Neuronal stem cell (in vitro differentiated cells): Measurements from ENCODE around the gene PPM1M.

ENCODE experiments used
- DNase-seq: peaks from one replicate; pipeline ENCODE4 v3.0.0-alpha.2; 2013; ENCODE audit warnings: low spot score
- H2AFZ ChIP-seq: one replicate; pipeline ENCODE4 v1.6.1; 2013; ENCODE audit warnings: mild to moderate bottlenecking, low read length, inconsistent platforms
- H2AK5ac ChIP-seq: 2 replicates; pipeline ENCODE4 v1.6.1; 2013; ENCODE audit warnings: low read depth, mild to moderate bottlenecking, inconsistent platforms, low read length, moderate library complexity, mixed read lengths
- H2BK120ac ChIP-seq: 2 replicates; pipeline ENCODE4 v1.6.1; 2013; ENCODE audit warnings: low read depth, mild to moderate bottlenecking, inconsistent platforms, low read length, moderate library complexity, mixed read lengths
- H2BK12ac ChIP-seq: one replicate; pipeline ENCODE4 v1.6.1; 2013; ENCODE audit warnings: low read length, inconsistent platforms
- H2BK15ac ChIP-seq: 2 replicates; pipeline ENCODE4 v1.6.1; 2013; ENCODE audit warnings: mild to moderate bottlenecking, low read length, inconsistent platforms, mixed read lengths
- H2BK5ac ChIP-seq: one replicate; pipeline ENCODE4 v1.6.1; 2013; ENCODE audit warnings: inconsistent platforms, mild to moderate bottlenecking, low read length, moderate library complexity
- H3K14ac ChIP-seq: one replicate; pipeline ENCODE4 v1.6.1; 2013; ENCODE audit warnings: low read length, inconsistent platforms
- H3K18ac ChIP-seq: 2 replicates; pipeline ENCODE4 v1.6.1; 2013; ENCODE audit warnings: low read length, inconsistent platforms
- H3K23ac ChIP-seq: 2 replicates; pipeline ENCODE4 v1.6.1; 2013; ENCODE audit warnings: low read depth, mild to moderate bottlenecking, mixed read lengths, low read length, inconsistent platforms; ENCODE audit not compliant: poor library complexity
- H3K27ac ChIP-seq: replicated peaks from 3 replicates; pipeline ENCODE4 v1.5.1; 2013; ENCODE audit warnings: low read length, inconsistent platforms
- H3K27me3 ChIP-seq, 3 experiments: 2 replicates each; pipeline ENCODE4 v1.6.1; 2013; ENCODE audit warnings: low read length in 3 of 3, mild to moderate bottlenecking in 2 of 3, inconsistent platforms in 1 of 3, low read depth in 1 of 3, mixed read lengths in 1 of 3, moderate library complexity in 1 of 3; ENCODE audit not compliant: control insufficient read depth in 3 of 3, insufficient read depth in 3 of 3
- H3K36me3 ChIP-seq, 2 donors: replicated peaks in 1 of 2; 2 replicates each; pipeline ENCODE4 v1.6.1; 2013; ENCODE audit warnings: low read length in 2 of 2; ENCODE audit not compliant: control insufficient read depth in 2 of 2, insufficient read depth in 2 of 2
- H3K4ac ChIP-seq: 2 replicates; pipeline ENCODE4 v1.6.1; 2013; ENCODE audit warnings: inconsistent platforms, mild to moderate bottlenecking, low read length, moderate library complexity
- H3K4me1 ChIP-seq, 2 donors: 1 replicate in 1 of 2; 2 replicates in 1 of 2; pipeline ENCODE4 v1.6.1; 2013; ENCODE audit warnings: low read length in 2 of 2, low read depth in 1 of 2; ENCODE audit not compliant: control insufficient read depth in 2 of 2, insufficient read depth in 1 of 2
- H3K4me2 ChIP-seq: one replicate; pipeline ENCODE4 v1.6.1; 2013; ENCODE audit warnings: mild to moderate bottlenecking, low read length, inconsistent platforms; ENCODE audit not compliant: insufficient read depth, poor library complexity, severe bottlenecking
- H3K4me3 ChIP-seq, 2 donors: 2 replicates each; pipeline ENCODE4 v1.5.1; 2013; ENCODE audit warnings: low read length in 2 of 2, mild to moderate bottlenecking in 2 of 2, inconsistent platforms in 1 of 2, moderate library complexity in 1 of 2
- H3K79me1 ChIP-seq: one replicate; pipeline ENCODE4 v1.6.1; 2013; ENCODE audit warnings: low read depth, mild to moderate bottlenecking, inconsistent platforms, low read length, moderate library complexity
- H3K9ac ChIP-seq: one replicate; pipeline ENCODE4 v1.6.1; 2013; ENCODE audit warnings: mild to moderate bottlenecking, low read depth, low read length, inconsistent platforms; ENCODE audit not compliant: poor library complexity
- H3K9me3 ChIP-seq, 2 donors: replicated peaks in 1 of 2; 2 replicates each; pipeline versions ENCODE3 to v1.6.1; 2013; ENCODE audit warnings: low read length in 2 of 2, mild to moderate bottlenecking in 2 of 2, inconsistent platforms in 1 of 2, low read depth in 1 of 2, mixed read lengths in 1 of 2, moderate library complexity in 1 of 2; ENCODE audit not compliant: control insufficient read depth in 2 of 2, insufficient read depth in 1 of 2
- H4K8ac ChIP-seq: one replicate; pipeline ENCODE4 v1.6.1; 2013; ENCODE audit warnings: low read depth, mild to moderate bottlenecking, inconsistent platforms, low read length, moderate library complexity
- H4K91ac ChIP-seq: one replicate; pipeline ENCODE4 v1.6.1; 2013; ENCODE audit warnings: low read length, low read depth, mild to moderate bottlenecking, inconsistent platforms; ENCODE audit not compliant: poor library complexity
- WGBS, 2 donors: extraction: QIAGEN DNeasy Blood & Tissue Kit; methylation state at CpG; one replicate each; pipeline ENCODE4 v1.1.7; 2013; ENCODE audit warnings: missing lambda C conversion rate in 2 of 2, mixed read lengths in 1 of 2; ENCODE audit not compliant: insufficient read length in 2 of 2, insufficient replicate concordance in 1 of 2; ENCODE audit errors: extremely low coverage in 2 of 2; 5-methylcytosine and 5-hydroxymethylcytosine counted together

The PPM1M gene

GRCh38 chr3:52292247-52293065 is 46.9 kb downstream of the PPM1M start:
- Histone ChIP-seq H3K9ac (peak overlapping the region; percentile 31), H2AK5ac (no peak overlapping the region), H3K4me1 (peaks cover 3 to 6% of the 10 kb centered on the region in 2 donors), H3K4me3 (no peak overlapping the region), H2BK5ac (peak overlapping the region; percentile 94), H3K23ac (no peak overlapping the region), H2AFZ (no peak overlapping the region), H3K18ac (no peak overlapping the region), H3K36me3 (peaks cover 10 to 43% of the 10 kb centered on the region in 2 donors), H3K79me1 (no peaks in the 10 kb centered on the region), H3K27ac (no peak overlapping the region), H2BK15ac (no peak overlapping the region), H3K9me3 (no peaks in the 10 kb centered on the region), H2BK12ac (no peak overlapping the region), H3K27me3 (no peaks in the 10 kb centered on the region), H4K91ac (no peak overlapping the region), H3K4ac (no peak overlapping the region), H2BK120ac (no peak overlapping the region), H4K8ac (no peak overlapping the region), H3K4me2 (no peak overlapping the region), H3K14ac (no peak overlapping the region)
- no CpG with 5 or more reads among the region's 20 CpGs for WGBS, 2 donors
- DNase-seq = no peak

- no peaks in the 10 kb centered on the region for H3K9me3 ChIP-seq
- H2AK5ac ChIP-seq = no peak overlapping the region
- no peaks in the 10 kb centered on the region for H3K27me3 ChIP-seq
- H3K36me3 ChIP-seq = peaks cover 10 to 43% of the 10 kb centered on the region in 2 donors
- WGBS, 2 donors = no CpG with 5 or more reads among the region's 17 CpGs
- H2AFZ ChIP-seq = no peak overlapping the region
- peaks cover 12 to 13% of the 10 kb centered on the region in 2 donors for H3K4me1 ChIP-seq
- no peak for DNase-seq
- H3K14ac ChIP-seq = no peak overlapping the region
- no peak overlapping the region for H4K8ac ChIP-seq
- no peak overlapping the region for H3K4me3 ChIP-seq
- no peak overlapping the region for H2BK120ac ChIP-seq
- H2BK15ac ChIP-seq = no peak overlapping the region
- peak overlapping the region; percentile 11 for H3K18ac ChIP-seq
- no peak overlapping the region for H4K91ac ChIP-seq
- H3K23ac ChIP-seq = no peak overlapping the region
- no peak overlapping the region for H3K4ac ChIP-seq
- H3K27ac ChIP-seq = no peak overlapping the region
- no peak overlapping the region for H2BK12ac ChIP-seq
- H3K4me2 ChIP-seq = no peak overlapping the region
- peak overlapping the region; percentile 94 for H2BK5ac ChIP-seq
- H3K79me1 ChIP-seq = no peaks in the 10 kb centered on the region
- peak overlapping the region; percentile 27 for H3K9ac ChIP-seq
Observed at GRCh38 chr3:52293491-52294319, 48.1 kb downstream of the PPM1M start.

GRCh38 chr3:52294320-52295150 is 49.0 kb downstream of the PPM1M start:
- WGBS, 2 donors = no CpG with 5 or more reads among the region's 11 CpGs

More at GRCh38 chr3:52294320-52295150, 49.0 kb downstream of the PPM1M start:
- Histone ChIP-seq H3K4ac (no peak overlapping the region), H2BK5ac (no peak overlapping the region), H3K9ac (no peak overlapping the region), H3K4me2 (no peak overlapping the region), H3K18ac (peak overlapping the region; percentile 65), H3K14ac (no peak overlapping the region), H3K4me3 (no peak overlapping the region), H2BK15ac (no peak overlapping the region), H3K36me3 (peaks cover 10 to 39% of the 10 kb centered on the region in 2 donors), H2BK12ac (no peak overlapping the region), H4K91ac (no peak overlapping the region), H3K27me3 (no peaks in the 10 kb centered on the region), H3K79me1 (no peaks in the 10 kb centered on the region), H4K8ac (no peak overlapping the region), H3K9me3 (no peaks in the 10 kb centered on the region), H2BK120ac (no peak overlapping the region), H2AFZ (no peak overlapping the region), H3K23ac (no peak overlapping the region), H3K27ac (no peak overlapping the region), H2AK5ac (no peak overlapping the region), H3K4me1 (peaks cover 17 to 19% of the 10 kb centered on the region in 2 donors)
- no peak for DNase-seq
